Stomach (tissue), 9 donors: ENCODE measurements around the gene MT1F. TPM values are rescaled to one million over a fixed set of nuclear protein-coding genes. Genes with fewer than 3 reads are reported as not detected.

Experiments
- DNase-seq, 2 donors: peaks; one replicate each; pipeline versions ENCODE4 v3.0.0 to v3.0.0-alpha.2; 2013 to 2019
- H3K27ac ChIP-seq, 5 donors: fragments of 200-600 bp in 4 of 5; sonication (generic) in 4 of 5; one replicate each; pipeline ENCODE4 v1.5.1; 2013 to 2019; ENCODE audit warnings: mild to moderate bottlenecking in 1 of 5, moderate library complexity in 1 of 5
- H3K27me3 ChIP-seq, 3 donors: fragments of 200-600 bp; sonication (generic); one replicate each; pipeline ENCODE4 v1.5.1; 2017 to 2019; ENCODE audit warnings: mixed run types in 1 of 3
- H3K36me3 ChIP-seq, 4 donors: fragments of 200-600 bp; sonication (generic); 1 replicate in 3 of 4; 2 replicates in 1 of 4; pipeline ENCODE4 v1.5.1; 2016 to 2019
- H3K4me1 ChIP-seq, 4 donors: fragments of 200-600 bp; sonication (generic); one replicate each; pipeline ENCODE4 v1.5.1; 2016 to 2019
- H3K4me3 ChIP-seq, 4 donors: fragments of 200-600 bp; sonication (generic) in 3 of 4; one replicate each; pipeline ENCODE4 v1.5.1; 2016 to 2019; ENCODE audit warnings: mild to moderate bottlenecking in 1 of 4
- H3K9me3 ChIP-seq, 4 donors: fragments of 200-600 bp; sonication (generic); one replicate each; pipeline ENCODE4 v1.5.1; 2016 to 2019
- CTCF ChIP-seq, 7 experiments: fragments of 450-650 bp in 4 of 7; fragments of 200-600 bp in 3 of 7; sonication (generic) in 3 of 7; IDR thresholded peaks; one replicate each; pipeline ENCODE4 v1.5.1; 2016 to 2019; ENCODE audit warnings: antibody characterized with exemption in 7 of 7, control low read depth in 2 of 7, mild to moderate bottlenecking in 1 of 7
- EP300 ChIP-seq: sonication (generic); formaldehyde crosslinking; IDR thresholded peaks from one replicate; pipeline ENCODE4 v1.6.1; 2017; ENCODE audit warnings: antibody characterized with exemption
- POLR2A ChIP-seq, 4 donors: fragments of 450-650 bp; IDR thresholded peaks; one replicate each; pipeline ENCODE4 v1.6.1; 2016; ENCODE audit warnings: antibody characterized with exemption in 4 of 4, control low read depth in 2 of 4, mild to moderate bottlenecking in 1 of 4, moderate library complexity in 1 of 4
- POLR2AphosphoS5 ChIP-seq, 3 donors: sonication (generic); formaldehyde crosslinking; IDR thresholded peaks; one replicate each; pipeline ENCODE4 v1.6.1; 2016; ENCODE audit warnings: antibody characterized with exemption in 3 of 3
- WGBS, 5 donors: extraction: QIAGEN DNeasy Blood & Tissue Kit in 3 of 5; methylation state at CpG; one replicate each; pipeline versions ENCODE4 v1.1.5 to v1.1.7; 2013 to 2018; 5-methylcytosine and 5-hydroxymethylcytosine counted together
- intact Hi-C: fragments of 100-400 bp; cut with DNase I; formaldehyde crosslinking; loops from one replicate; pipeline ENCODE4 v1.15.1; 2023; ENCODE audit warnings: low total_unique reads
- polyA plus RNA-seq, 3 donors: library from polyadenylated mRNA; stranded (reverse); fragments of 200-250 nt; gene quantifications; one replicate each; pipeline ENCODE4 v1.2.3, GENCODE V29; 2013
- total RNA-seq, 5 donors: library from RNA; depleted of rRNA; stranded (reverse); fragments of >200 nt; gene quantifications; one replicate each; pipeline versions ENCODE4 v1.1.0 to v1.2.3, GENCODE V29; 2014 to 2016
- donor health status: healthy with polysubstance abuse.
- donor health status: Bipolar disorder and iron deficiency.
- donor health status: healthy.

Gene MT1F
- total and polyA plus RNA-seq, 8 donors: 7.5 to 225 (median 80.2) TPM; not detected in 2

GRCh38 chr16:56631832-56632155 is 26.0 kb upstream of the MT1F start:
- DNase-seq: no peak
- no peaks in the 10 kb centered on the region for H3K36me3 ChIP-seq
- peaks cover 23 to 50% (median 33%) of the 10 kb centered on the region in 4 donors for H3K4me1 ChIP-seq
- peak overlapping the region; percentile 77 to 87 (median 85) for H3K27ac ChIP-seq
- peaks cover 0 to 49% (median 11%) of the 10 kb centered on the region in 3 donors for H3K27me3 ChIP-seq
- intact Hi-C loops: no loop called here
- 22 to 45% (median 28%) methylated on average over 8 to 14 of the region's 14 CpGs for WGBS, 5 donors
- H3K9me3 ChIP-seq: no peaks in the 10 kb centered on the region
- TF ChIP-seq EP300 (no peak), POLR2AphosphoS5 (IDR thresholded peaks at IDR 0.05) (no peak), POLR2A (IDR thresholded peaks at IDR 0.05) (no peak), CTCF (IDR thresholded peaks at IDR 0.05) (no peak)
- H3K4me3 ChIP-seq: peak overlapping the region; percentile 54 to 61 (median 57)

GRCh38 chr16:56632156-56632847 is 25.5 kb upstream of the MT1F start, which contains the start of gene MT1M:
Gene MT1M (plus strand): TSS chr16:56632659. CDS start chr16:56632732, 73 bp downstream.
- Histone ChIP-seq H3K36me3 (no peaks in the 10 kb centered on the region), H3K9me3 (no peaks in the 10 kb centered on the region), H3K4me1 (peaks cover 19 to 48% (median 30%) of the 10 kb centered on the region in 4 donors), H3K27me3 (peaks cover 0 to 54% (median 11%) of the 10 kb centered on the region in 3 donors), H3K4me3 (peak within 1 kb of the TSS; percentile 54 to 61 (median 57)), H3K27ac (peak within 1 kb of the TSS; percentile 77 to 87 (median 85))
- WGBS, 5 donors: 1 to 2% (median 2%) methylated on average over 36 to 61 of the region's 61 CpGs
- peak; percentile 69 to 70 for DNase-seq
- TF ChIP-seq POLR2A (IDR thresholded peaks at IDR 0.05): no peak
- TF ChIP-seq POLR2AphosphoS5 (IDR thresholded peaks at IDR 0.05): peak in 2 of 3 donors; percentile 72 to 85
- TF ChIP-seq EP300: peak; percentile 88
- intact Hi-C loops: no loop called here

- intact Hi-C loops: no loop called here
- peak overlapping the region; percentile 54 to 61 (median 57) for H3K4me3 ChIP-seq
- no peak for DNase-seq
- H3K4me1 ChIP-seq: peaks cover 19 to 51% (median 35%) of the 10 kb centered on the region in 4 donors
- H3K27me3 ChIP-seq: peaks cover 0 to 60% (median 11%) of the 10 kb centered on the region in 3 donors
- H3K9me3 ChIP-seq: no peaks in the 10 kb centered on the region
- TF ChIP-seq POLR2A (IDR thresholded peaks at IDR 0.05) (no peak), POLR2AphosphoS5 (IDR thresholded peaks at IDR 0.05) (no peak), EP300 (no peak)
- peak overlapping the region; percentile 77 to 87 (median 85) for H3K27ac ChIP-seq
- 38 to 48% (median 41%) methylated on average over 5 to 6 of the region's 6 CpGs for WGBS, 5 donors
- H3K36me3 ChIP-seq: no peaks in the 10 kb centered on the region
These were observed 24.9 kb upstream of the MT1F start for GRCh38 chr16:56632848-56633365.

- H3K27me3 ChIP-seq: peaks cover 0 to 66% (median 12%) of the 10 kb centered on the region in 3 donors
- peak overlapping the region in 4 of 5 donors; percentile 80 to 87 (median 86) for H3K27ac ChIP-seq
- H3K36me3 ChIP-seq: no peaks in the 10 kb centered on the region
- H3K9me3 ChIP-seq: no peaks in the 10 kb centered on the region
- peaks cover 21 to 57% (median 41%) of the 10 kb centered on the region in 4 donors for H3K4me1 ChIP-seq
- intact Hi-C loops: no loop called here
- no peak for TF ChIP-seq CTCF (IDR thresholded peaks at IDR 0.05)
- 52 to 75% (median 55%) methylated on average over 7 of the region's 7 CpGs for WGBS, 5 donors
- H3K4me3 ChIP-seq: peak overlapping the region; percentile 54 to 61 (median 57)
- DNase-seq: no peak
These were observed 24.2 kb upstream of the MT1F start for GRCh38 chr16:56633535-56633934.

GRCh38 chr16:56634715-56635440 is 22.9 kb upstream of the MT1F start:
- peaks cover 30 to 71% (median 53%) of the 10 kb centered on the region in 4 donors for H3K4me1 ChIP-seq
- no peak for DNase-seq
- H3K9me3 ChIP-seq: no peaks in the 10 kb centered on the region
- 24 to 62% (median 29%) methylated on average over 47 of the region's 47 CpGs for WGBS, 5 donors
- H3K4me3 ChIP-seq: peak overlapping the region; percentile 8 to 54 (median 22)
- H3K36me3 ChIP-seq: no peaks in the 10 kb centered on the region
- no peak overlapping the region for H3K27ac ChIP-seq
- H3K27me3 ChIP-seq: peaks cover 0 to 80% (median 15%) of the 10 kb centered on the region in 3 donors
- TF ChIP-seq POLR2A (IDR thresholded peaks at IDR 0.05) (no peak), CTCF (IDR thresholded peaks at IDR 0.05) (no peak), EP300 (no peak), POLR2AphosphoS5 (IDR thresholded peaks at IDR 0.05) (no peak)
- intact Hi-C loops: no loop called here
